ENCODE data around the gene PPM1M. TPM values are rescaled to one million over a fixed set of nuclear protein-coding genes. Genes with fewer than 3 reads are reported as not detected.

The PPM1M gene
- total RNA-seq (2022; extraction: Qiagen RNA extraction) = 3.5 to 5.3 TPM (median 4.6 TPM) in 5 replicates

GRCh38 chr3:52245322-52246263, at the start of gene PPM1M:
PPM1M (plus strand) TSS chr3:52245759; CDS start chr3:52245825, 66 bp downstream.

GRCh38 chr3:52197842-52198625, 47.5 kb upstream of the PPM1M start, which contains the start of gene ALAS1:
ALAS1 (plus strand) TSS chr3:52198160; CDS start chr3:52199242, 1,082 bp downstream.

GRCh38 chr3:52225452-52226228, 19.9 kb upstream of the PPM1M start, which contains the start of gene TLR9:
TLR9 (minus strand) TSS chr3:52225645; CDS start chr3:52225529, 116 bp downstream.

GRCh38 chr3:52238761-52239701, 6.5 kb upstream of the PPM1M start, which contains the start of gene TWF2:
TWF2 (minus strand) TSS chr3:52239158; CDS start chr3:52239016, 142 bp downstream.

GRCh38 chr3:52278510-52279069, 33.0 kb downstream of the PPM1M start, which contains the start of gene WDR82:
WDR82 (minus strand) TSS chr3:52278649; CDS start chr3:52278361, 288 bp downstream.

Other genes with a start within 250 kb of the PPM1M start
- gene RPL29, start 249.9 kb upstream of the PPM1M start, total RNA-seq (2022; extraction: Qiagen RNA extraction) = 1,091 to 1,605 TPM (median 1,141 TPM) in 5 replicates
- gene DUSP7, start 189.2 kb upstream of the PPM1M start, total RNA-seq (2022; extraction: Qiagen RNA extraction) = 18.8 to 25.6 TPM (median 23.9 TPM) in 5 replicates
- 15.8 to 19.0 TPM (median 18.2 TPM) in 5 replicates for gene POC1A, start 91.3 kb upstream of the PPM1M start, total RNA-seq (2022; extraction: Qiagen RNA extraction)
- gene ALAS1, start 47.6 kb upstream of the PPM1M start, total RNA-seq (2022; extraction: Qiagen RNA extraction) = 42.1 to 49.2 TPM (median 46.6 TPM) in 5 replicates
- 0.02 to 0.12 TPM (median 0.07 TPM) in 3 of 5 replicates, not detected in the others for gene TLR9, start 20.1 kb upstream of the PPM1M start, total RNA-seq (2022; extraction: Qiagen RNA extraction)
- 54.3 to 69.4 TPM (median 62.0 TPM) in 5 replicates for gene TWF2, start 6.6 kb upstream of the PPM1M start, total RNA-seq (2022; extraction: Qiagen RNA extraction)
- 46.6 to 56.9 TPM (median 53.0 TPM) in 5 replicates for gene WDR82, start 32.9 kb downstream of the PPM1M start, total RNA-seq (2022; extraction: Qiagen RNA extraction)
- gene GLYCTK, start 42.1 kb downstream of the PPM1M start, total RNA-seq (2022; extraction: Qiagen RNA extraction) = 2.8 to 3.7 TPM (median 3.4 TPM) in 5 replicates
- gene DNAH1, start 70.6 kb downstream of the PPM1M start, total RNA-seq (2022; extraction: Qiagen RNA extraction) = 0.71 to 1.3 TPM (median 0.95 TPM) in 5 replicates
- gene BAP1, start 164.2 kb downstream of the PPM1M start, total RNA-seq (2022; extraction: Qiagen RNA extraction) = 27.6 to 35.6 TPM (median 34.8 TPM) in 5 replicates
- gene PHF7, start 164.9 kb downstream of the PPM1M start, total RNA-seq (2022; extraction: Qiagen RNA extraction) = 2.9 to 3.2 TPM (median 3.0 TPM) in 5 replicates
- gene SEMA3G, start 199.3 kb downstream of the PPM1M start, total RNA-seq (2022; extraction: Qiagen RNA extraction) = 0.10 to 0.26 TPM (median 0.11 TPM) in 5 replicates
- 0.87 to 1.3 TPM (median 1.3 TPM) in 5 replicates for gene TNNC1, start 208.3 kb downstream of the PPM1M start, total RNA-seq (2022; extraction: Qiagen RNA extraction)
- 7.9 to 14.9 TPM (median 12.2 TPM) in 5 replicates for gene NISCH, start 209.8 kb downstream of the PPM1M start, total RNA-seq (2022; extraction: Qiagen RNA extraction)
- 0.09 to 0.17 TPM (median 0.13 TPM) in 4 of 5 replicates, not detected in the other for gene STAB1, start 249.6 kb downstream of the PPM1M start, total RNA-seq (2022; extraction: Qiagen RNA extraction)

All from A549 treated with dexamethasone at 1 μM for 4 hours (cell line).